Small intestine (tissue), 7 donors: ENCODE results near the gene BRD4. TPM values are rescaled to one million over a fixed set of nuclear protein-coding genes. Genes with fewer than 3 reads are reported as not detected.

Experiments
- DNase-seq, 2 donors: peaks; one replicate each; pipeline versions ENCODE4 v3.0.0 to v3.0.0-alpha.2; 2013
- FAIRE-seq: peaks from 2 replicates; lab custom pipeline; 2012; peaks lifted over from hg19 to GRCh38; lab: Jason Lieb, UNC
- H3K27ac ChIP-seq, 3 donors: one replicate each; pipeline ENCODE4 v1.5.1; 2013; ENCODE audit warnings: low read length in 2 of 3, mild to moderate bottlenecking in 2 of 3, control low read depth in 1 of 3, inconsistent platforms in 1 of 3, low read depth in 1 of 3, moderate library complexity in 1 of 3
- H3K27me3 ChIP-seq, 3 donors: one replicate each; pipeline ENCODE4 v1.6.1; 2013; ENCODE audit warnings: low read length in 3 of 3, inconsistent platforms in 1 of 3; ENCODE audit not compliant: control insufficient read depth in 3 of 3, insufficient read depth in 3 of 3
- H3K36me3 ChIP-seq, 3 donors: one replicate each; pipeline ENCODE4 v1.6.1; 2013; ENCODE audit warnings: low read length in 3 of 3, inconsistent platforms in 1 of 3, low read depth in 1 of 3, mild to moderate bottlenecking in 1 of 3, moderate library complexity in 1 of 3; ENCODE audit not compliant: control insufficient read depth in 3 of 3, insufficient read depth in 2 of 3
- H3K4me1 ChIP-seq, 3 donors: one replicate each; pipeline ENCODE4 v1.6.1; 2013; ENCODE audit warnings: low read length in 2 of 3, inconsistent platforms in 1 of 3, low read depth in 1 of 3, mild to moderate bottlenecking in 1 of 3, moderate library complexity in 1 of 3; ENCODE audit not compliant: control insufficient read depth in 3 of 3, insufficient read depth in 2 of 3
- H3K4me3 ChIP-seq, 3 donors: one replicate each; pipeline ENCODE4 v1.5.1; 2013; ENCODE audit warnings: low read length in 3 of 3, control low read depth in 1 of 3, inconsistent platforms in 1 of 3, low read depth in 1 of 3, mild to moderate bottlenecking in 1 of 3, moderate library complexity in 1 of 3
- H3K9me3 ChIP-seq, 2 donors: one replicate each; pipeline ENCODE4 v1.6.1; 2013; ENCODE audit warnings: low read depth in 1 of 2, low read length in 1 of 2; ENCODE audit not compliant: control insufficient read depth in 2 of 2, insufficient read depth in 1 of 2
- WGBS, 3 donors: extraction: QIAGEN DNeasy Blood & Tissue Kit; methylation state at CpG; one replicate each; pipeline ENCODE4 v1.1.7; 2013; 5-methylcytosine and 5-hydroxymethylcytosine counted together
- polyA plus RNA-seq, 4 donors: library from polyadenylated mRNA; stranded (reverse) in 3 of 4; unstranded in 1 of 4; fragments of 200-250 nt in 3 of 4; fragments of 120-200 nt in 1 of 4; gene quantifications; one replicate each; pipeline versions ENCODE4 v1.2.1 to v1.2.3, GENCODE V29; 2013
- donor health status: healthy with polysubstance abuse.
- donor health status: control.
- donor health status: control.
- donor health status: Bipolar disorder and iron deficiency.
- donor health status: healthy.

BRD4 gene
- polyA plus RNA-seq, 4 donors: 15.7 to 41.4 (median 24.7) TPM

DNA sequence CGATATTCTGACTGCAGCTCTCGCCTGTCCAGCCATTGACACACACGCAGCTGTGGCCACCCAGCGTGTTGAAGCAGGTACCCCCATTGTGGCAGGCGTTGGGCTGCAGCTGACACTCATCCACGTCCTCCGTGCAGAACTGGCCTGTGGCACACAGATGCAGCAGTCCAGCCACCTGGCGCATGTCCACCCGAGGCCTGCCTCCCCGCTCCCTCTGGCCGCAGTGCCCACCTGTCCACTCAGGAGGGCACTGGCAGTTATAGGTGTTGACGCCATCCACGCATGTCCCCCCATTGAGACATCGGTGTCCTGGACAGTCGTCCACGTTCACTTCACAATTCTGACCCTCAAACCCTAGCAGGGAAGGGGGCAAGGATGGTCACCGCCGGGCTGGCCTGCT lies 140.8 kb downstream of the BRD4 start:
- H3K36me3 ChIP-seq: peaks cover 0 to 43% (median 0%) of the 10 kb centered on the region in 3 donors
- DNase-seq (no peak), FAIRE-seq (no peak)
- no peaks in the 10 kb centered on the region for H3K9me3 ChIP-seq
- 92 to 93% (median 92%) methylated on average over 14 to 18 of the region's 18 CpGs for WGBS, 3 donors
- no peaks in the 10 kb centered on the region for H3K4me1 ChIP-seq
- no peak overlapping the region for H3K4me3 ChIP-seq
- no peak overlapping the region for H3K27ac ChIP-seq
- no peaks in the 10 kb centered on the region for H3K27me3 ChIP-seq

DNA sequence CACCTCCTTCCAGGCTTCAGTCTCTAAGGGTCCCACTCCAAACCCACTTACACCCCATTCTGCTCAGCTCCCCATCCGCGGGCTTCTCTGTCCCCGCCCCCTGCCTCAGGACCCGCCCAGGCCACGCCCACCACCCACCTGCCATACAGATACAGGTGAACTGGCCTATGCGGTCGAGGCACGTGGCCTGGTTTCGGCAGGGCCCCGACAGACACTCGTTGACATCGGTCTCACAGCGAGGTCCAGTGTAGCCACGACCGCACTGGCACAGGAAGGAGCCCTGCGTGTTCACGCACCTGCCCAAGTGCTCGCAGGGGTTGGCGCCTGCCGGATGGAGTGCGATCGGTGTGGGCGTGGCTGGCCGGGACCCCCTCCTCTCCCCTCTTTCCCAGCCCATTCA lies 143.5 kb downstream of the BRD4 start:
- Histone ChIP-seq H3K36me3 (peaks cover 0 to 50% (median 0%) of the 10 kb centered on the region in 3 donors), H3K4me3 (no peak overlapping the region), H3K27me3 (no peaks in the 10 kb centered on the region), H3K4me1 (no peaks in the 10 kb centered on the region), H3K27ac (no peak overlapping the region), H3K9me3 (no peaks in the 10 kb centered on the region)
- FAIRE-seq (no peak), DNase-seq (no peak)
- WGBS, 3 donors: 85 to 90% (median 89%) methylated on average over 24 of the region's 24 CpGs

DNA sequence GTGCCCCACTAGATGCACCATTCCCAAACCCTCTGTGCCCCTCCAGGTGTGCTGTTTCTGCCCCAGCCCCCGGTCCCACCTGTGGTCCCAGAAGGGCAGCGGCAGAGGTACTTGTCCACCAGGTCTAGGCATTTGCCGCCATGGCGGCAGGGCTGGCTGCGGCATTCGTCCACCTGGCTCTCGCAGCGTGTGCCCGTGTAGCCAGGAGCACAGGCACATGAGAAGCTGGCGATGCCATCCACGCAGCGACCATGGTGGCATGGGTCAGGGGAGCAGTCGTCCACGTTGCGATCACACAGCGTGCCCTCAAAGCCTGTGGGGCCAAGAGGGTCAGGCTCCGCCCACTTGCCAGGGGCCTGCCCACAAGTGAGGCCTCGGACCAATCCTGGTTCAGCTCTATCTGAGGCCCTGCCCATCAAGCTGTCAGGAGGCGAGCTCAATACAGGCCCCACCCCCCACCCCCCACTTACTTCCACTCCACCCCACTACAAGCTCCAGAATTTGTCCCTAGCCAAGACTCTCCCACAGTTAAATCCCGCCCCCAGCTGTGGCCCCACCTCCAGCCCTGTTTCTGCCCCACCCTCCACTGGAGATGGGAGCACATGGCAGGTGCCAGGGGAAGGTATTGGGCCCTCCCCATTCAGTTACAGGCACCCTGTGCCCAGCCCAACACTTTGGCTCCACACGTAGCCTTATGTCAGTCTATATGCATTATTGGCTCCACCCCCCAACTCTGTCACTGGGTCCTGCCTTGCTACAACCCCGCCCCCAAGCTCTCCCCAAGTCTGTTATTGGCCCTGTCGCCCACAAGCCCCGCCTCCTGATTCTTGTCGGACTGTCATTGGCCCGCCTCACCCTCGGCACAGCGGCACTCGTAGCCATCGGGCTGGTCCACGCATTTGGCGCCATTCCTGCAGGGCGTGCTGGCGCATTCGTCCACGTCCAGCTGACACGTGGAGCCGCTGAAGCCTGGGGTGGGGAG lies 145.0 kb downstream of the BRD4 start:
- H3K4me1 ChIP-seq: no peaks in the 10 kb centered on the region
- peaks cover 0 to 48% (median 0%) of the 10 kb centered on the region in 3 donors for H3K36me3 ChIP-seq
- H3K27ac ChIP-seq: no peak overlapping the region
- no peaks in the 10 kb centered on the region for H3K27me3 ChIP-seq
- no peak for FAIRE-seq
- no peak for DNase-seq
- WGBS, 3 donors: 93 to 94% (median 93%) methylated on average over 38 of the region's 38 CpGs
- H3K4me3 ChIP-seq: no peak overlapping the region
- no peaks in the 10 kb centered on the region for H3K9me3 ChIP-seq

Other genes starting within 250 kb of the BRD4 start
- gene SYDE1, start 225.1 kb downstream of the BRD4 start, polyA plus RNA-seq: 1 to 10 TPM in 3 of 4 donors, under 1 TPM in 1; 0.45 to 5.4 (median 3.3) TPM
- gene NOTCH3, start 131.5 kb downstream of the BRD4 start, polyA plus RNA-seq: 10 to 100 TPM in 2 of 4 donors, 1 to 10 TPM in 1, under 1 TPM in 1; 0.45 to 15.6 (median 6.6) TPM
- under 1 TPM in 2 of 4 donors, not detected in 2; 0.74 to 0.76 TPM for gene EPHX3, start 100.1 kb downstream of the BRD4 start, polyA plus RNA-seq
- 10 to 100 TPM; 14.1 to 26.5 (median 19.0) TPM for gene AKAP8, start 47.2 kb upstream of the BRD4 start, polyA plus RNA-seq
- gene AKAP8L, start 86.4 kb upstream of the BRD4 start, polyA plus RNA-seq: 100 to 1,000 TPM in 1 of 4 donors, 10 to 100 TPM in 3; 40.4 to 134 (median 80.9) TPM
- 10 to 100 TPM in 3 of 4 donors, 1 to 10 TPM in 1; 7.0 to 19.6 (median 15.5) TPM for gene WIZ, start 117.4 kb upstream of the BRD4 start, polyA plus RNA-seq
- 1 to 10 TPM; 1.3 to 8.1 (median 3.0) TPM for gene RASAL3, start 132.0 kb upstream of the BRD4 start, polyA plus RNA-seq
- under 1 TPM in 1 of 4 donors, not detected in 3; 0.54 TPM for gene PGLYRP2, start 147.0 kb upstream of the BRD4 start, polyA plus RNA-seq
- under 1 TPM in 2 of 4 donors, not detected in 2; 0.09 to 0.15 TPM for gene CYP4F22, start 176.0 kb upstream of the BRD4 start, polyA plus RNA-seq